Activated CD4-positive, alpha-beta memory T cell treated with anti-CD3 and anti-CD28 coated beads, Interleukin-2, amount 10 ng/mL, durations not matched to agents 7 days and 5 days (primary cell): Measurements from ENCODE around the gene ATAD3C. TPM values are rescaled to one million over a fixed set of nuclear protein-coding genes. Genes with fewer than 3 reads are reported as not detected.
A peak's percentile ranks its signal among the peaks of the same experiment; 100 is the strongest.
"Not testable (repeated sequence)": the region's sequence is repeated elsewhere in the genome, so short reads cannot be mapped to it uniquely, and the experiment has no call there.

Experiments
- CTCF ChIA-PET: fragments of 350-600 bp; sonication (Branson Sonifier 250); formaldehyde crosslinking; loops from one replicate; lab custom pipeline; 2021; ENCODE audit warnings: antibody characterized with exemption, inconsistent platforms; lab: Charles Lee
- POLR2A ChIA-PET: fragments of 350-600 bp; sonication (Branson Sonifier 250); formaldehyde crosslinking; loops from one replicate; lab custom pipeline; 2021; ENCODE audit warnings: antibody characterized with exemption; lab: Charles Lee
- DNase-seq: peaks from one replicate; pipeline ENCODE4 v3.0.0-alpha.2; 2020
- H3K27ac Mint-ChIP-seq: one replicate; pipeline ENCODE4 v1.8.0; 2021; ENCODE audit warnings: mild to moderate bottlenecking, mixed read lengths
- H3K27me3 Mint-ChIP-seq: one replicate; pipeline ENCODE4 v1.8.0; 2021; ENCODE audit warnings: mixed read lengths
- H3K36me3 Mint-ChIP-seq: one replicate; pipeline ENCODE4 v1.8.0; 2021; ENCODE audit warnings: low read depth, mixed read lengths
- H3K4me1 Mint-ChIP-seq: one replicate; pipeline ENCODE4 v1.8.0; 2021; ENCODE audit warnings: mixed read lengths
- H3K4me3 Mint-ChIP-seq: one replicate; pipeline ENCODE4 v1.8.0; 2021; ENCODE audit warnings: mild to moderate bottlenecking, mixed read lengths
- H3K9me3 Mint-ChIP-seq: one replicate; pipeline ENCODE4 v1.8.0; 2021; ENCODE audit warnings: mixed read lengths
- total RNA-seq, 2 experiments: library from RNA; stranded (reverse); gene quantifications; one replicate each; pipeline ENCODE4 v1.2.3, GENCODE V29; 2021

Gene ATAD3C
- total RNA-seq, 2 experiments from 2014 or later, result 0.98 to 1.4 TPM

DNA sequence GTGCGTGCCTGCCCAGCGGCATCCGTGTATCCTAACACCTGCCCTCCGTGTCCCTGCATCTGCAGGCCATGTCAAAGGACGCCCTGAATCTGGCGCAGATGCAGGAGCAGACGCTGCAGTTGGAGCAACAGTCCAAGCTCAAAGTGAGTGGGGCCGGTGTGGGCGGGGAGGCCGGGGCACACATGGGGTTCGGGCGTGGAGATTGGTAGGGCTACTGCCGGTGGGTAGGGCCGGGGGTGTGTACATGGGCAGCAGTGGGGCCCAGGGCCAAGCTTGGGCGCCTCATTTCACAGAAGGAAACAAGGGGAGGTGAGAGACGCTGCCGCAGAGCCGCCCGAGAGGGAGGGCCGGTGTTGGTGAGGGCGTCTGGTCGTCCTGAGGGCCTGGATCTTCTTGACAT, 1.1 kb downstream of the ATAD3C start:
- H3K9me3 Mint-ChIP-seq, CTCF ChIA-PET, H3K36me3 Mint-ChIP-seq, H3K27ac Mint-ChIP-seq, H3K27me3 Mint-ChIP-seq, DNase-seq, H3K4me3 Mint-ChIP-seq, H3K4me1 Mint-ChIP-seq, POLR2A ChIA-PET: not testable (repeated sequence)

DNA sequence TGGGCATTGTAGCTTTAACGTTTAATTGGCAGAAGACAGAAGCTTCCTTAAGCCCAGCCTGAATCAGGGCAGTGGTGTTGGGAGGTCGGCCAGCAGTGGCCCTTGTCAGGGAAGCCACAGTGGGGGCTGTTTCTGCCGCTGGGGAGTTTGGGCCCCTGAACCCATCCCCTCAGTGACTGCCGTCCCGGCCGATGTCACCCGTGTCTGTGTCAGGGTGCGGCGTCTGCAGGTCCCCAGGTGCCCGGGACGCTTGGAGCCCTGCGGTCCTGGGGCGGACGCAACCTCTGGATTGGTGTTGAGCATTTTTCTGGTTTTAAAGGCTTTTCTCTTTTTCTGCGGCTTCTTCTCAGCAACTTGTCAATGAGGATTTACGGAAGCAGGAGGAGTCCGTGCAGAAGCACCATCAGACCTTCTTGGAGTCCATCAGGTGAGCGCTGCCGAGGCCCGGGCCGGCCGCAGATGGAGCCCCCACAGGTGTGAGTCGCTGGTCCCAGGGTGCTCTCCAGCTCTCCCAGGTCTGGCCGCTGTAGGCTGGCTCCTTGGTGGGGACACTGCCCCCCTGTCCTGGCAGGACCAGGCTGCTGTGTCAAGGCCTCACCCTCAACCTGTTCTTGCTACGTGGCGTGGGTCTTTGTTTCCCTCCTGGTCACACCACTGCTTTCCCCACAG, 2.3 kb downstream of the ATAD3C start:
- Mint-ChIP-seq H3K27ac (no peak overlapping the region), H3K27me3 (peaks cover 4% of the 10 kb centered on the region), H3K4me3 (no peak overlapping the region), H3K4me1 (no peaks in the 10 kb centered on the region), H3K9me3 (no peaks in the 10 kb centered on the region), H3K36me3 (no peaks in the 10 kb centered on the region)
- ChIA-PET POLR2A (no interaction called here), CTCF (no interaction called here)
- DNase-seq, result no peak

DNA sequence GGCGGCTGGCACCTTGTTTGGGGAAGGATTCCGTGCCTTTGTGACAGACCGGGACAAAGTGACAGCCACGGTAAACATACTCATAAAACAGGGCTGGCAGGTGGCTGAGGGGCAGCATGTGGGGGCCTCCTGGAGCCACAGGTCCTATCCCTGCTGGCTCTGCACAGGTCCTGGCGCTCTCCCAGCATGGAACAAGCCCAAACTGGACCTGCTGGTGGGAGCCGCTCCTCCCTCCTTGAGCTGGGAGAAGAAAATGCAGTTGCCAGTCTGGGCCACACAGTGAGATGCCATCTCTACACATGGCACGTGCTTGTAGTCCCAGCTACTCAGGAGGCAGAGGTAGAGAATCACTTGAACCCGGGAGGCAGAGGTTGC, 2.9 kb downstream of the ATAD3C start:
- H3K4me3 Mint-ChIP-seq, result not testable (repeated sequence)

DNA sequence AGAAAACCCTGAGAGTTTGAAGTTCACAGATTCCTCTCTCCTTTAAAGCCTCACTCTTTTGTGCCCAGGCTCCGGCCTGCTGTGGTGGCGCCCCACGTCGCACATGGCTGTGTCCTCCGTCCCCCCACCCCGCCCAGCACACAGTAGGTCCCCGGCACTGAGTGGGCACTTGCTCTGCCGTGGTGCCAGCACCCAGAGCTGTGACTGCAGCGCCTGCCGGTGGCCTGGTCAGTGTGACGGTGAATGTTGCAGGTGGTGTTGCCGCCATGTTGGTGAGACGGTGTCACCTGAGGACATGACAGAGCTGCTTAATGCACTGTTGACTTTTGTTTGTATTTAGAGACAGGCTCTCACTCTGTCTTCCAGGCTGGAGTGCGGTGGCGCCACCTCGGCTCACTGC, 3.4 kb downstream of the ATAD3C start:
- Mint-ChIP-seq H3K36me3 (no peaks in the 10 kb centered on the region), H3K4me3 (no peak overlapping the region), H3K9me3 (no peaks in the 10 kb centered on the region), H3K4me1 (no peaks in the 10 kb centered on the region), H3K27ac (no peak overlapping the region), H3K27me3 (peaks cover 4% of the 10 kb centered on the region)
- POLR2A ChIA-PET, result no interaction called here
- no peak for DNase-seq
- CTCF ChIA-PET, result no interaction called here

More for the DNA sequence above, 2.9 kb downstream of the ATAD3C start:
- DNase-seq, POLR2A ChIA-PET, H3K9me3 Mint-ChIP-seq, H3K36me3 Mint-ChIP-seq, H3K27me3 Mint-ChIP-seq, CTCF ChIA-PET, H3K27ac Mint-ChIP-seq, H3K4me1 Mint-ChIP-seq: not testable (repeated sequence)

DNA sequence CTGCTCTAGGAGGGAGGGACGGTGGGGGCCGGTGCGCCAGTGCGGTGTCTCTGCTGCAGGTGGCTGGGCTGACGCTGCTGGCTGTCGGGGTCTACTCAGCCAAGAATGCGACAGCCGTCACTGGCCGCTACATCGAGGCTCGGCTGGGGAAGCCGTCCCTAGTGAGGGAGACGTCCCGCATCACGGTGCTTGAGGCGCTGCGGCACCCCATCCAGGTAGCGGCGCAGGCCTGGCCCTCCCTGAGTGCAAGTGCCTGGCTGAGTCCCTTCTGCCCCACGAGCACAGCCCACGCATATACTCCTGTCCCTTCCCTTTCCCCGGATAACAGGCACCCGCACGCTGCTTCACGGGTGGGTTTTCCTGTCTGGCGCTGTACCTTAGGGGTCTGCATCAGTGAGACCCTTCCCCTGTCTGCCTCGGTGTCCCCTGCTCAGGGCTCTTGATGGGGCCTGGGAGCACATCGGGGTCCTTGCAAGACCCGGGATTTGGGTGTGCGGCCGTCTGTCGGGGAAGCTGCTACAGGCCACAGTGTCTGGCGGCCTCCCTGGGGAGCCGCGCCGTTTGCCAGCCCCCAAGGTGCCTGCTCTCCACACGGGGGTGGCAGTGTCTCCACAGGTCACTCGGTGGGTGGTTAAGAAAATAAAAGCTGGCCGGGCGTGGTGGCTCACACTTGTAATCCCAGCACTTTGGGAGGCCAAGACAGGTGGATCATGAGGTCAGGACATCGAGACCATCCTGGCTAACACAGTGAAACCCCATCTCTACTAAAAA, 5.0 kb downstream of the ATAD3C start:
- POLR2A ChIA-PET, H3K4me3 Mint-ChIP-seq, H3K36me3 Mint-ChIP-seq, H3K27me3 Mint-ChIP-seq, H3K9me3 Mint-ChIP-seq, H3K27ac Mint-ChIP-seq, CTCF ChIA-PET, H3K4me1 Mint-ChIP-seq, DNase-seq: not testable (repeated sequence)

DNA sequence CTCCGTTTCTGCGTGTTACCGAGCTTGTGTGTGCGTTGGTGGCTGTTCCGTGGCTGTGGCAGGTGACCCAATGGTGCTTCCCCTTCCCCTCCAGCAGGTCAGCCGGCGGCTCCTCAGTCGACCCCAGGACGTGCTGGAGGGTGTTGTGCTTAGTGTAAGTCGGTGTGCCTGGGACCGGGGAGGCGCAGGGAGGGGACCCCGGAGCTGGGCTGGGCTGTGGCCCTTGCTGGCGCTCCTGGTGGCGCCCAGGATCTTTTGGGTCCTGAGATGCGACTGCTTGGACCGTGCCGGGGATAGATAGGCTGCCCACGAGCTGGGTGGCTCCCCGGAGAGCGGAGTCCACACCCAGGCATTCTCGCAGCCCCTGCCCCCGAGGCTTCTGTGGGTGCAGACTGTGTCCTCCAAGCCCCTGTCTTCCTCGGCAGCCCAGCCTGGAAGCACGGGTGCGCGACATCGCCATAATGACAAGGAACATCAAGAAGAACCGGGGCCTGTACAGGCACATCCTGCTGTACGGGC, 5.9 kb downstream of the ATAD3C start:
- POLR2A ChIA-PET, result no interaction called here
- H3K9me3 Mint-ChIP-seq, result no peaks in the 10 kb centered on the region
- H3K27me3 Mint-ChIP-seq, result no peaks in the 10 kb centered on the region
- no peaks in the 10 kb centered on the region for H3K36me3 Mint-ChIP-seq
- CTCF ChIA-PET, result no interaction called here
- H3K27ac Mint-ChIP-seq, result no peak overlapping the region
- DNase-seq, result no peak
- H3K4me3 Mint-ChIP-seq, result no peak overlapping the region
- no peaks in the 10 kb centered on the region for H3K4me1 Mint-ChIP-seq

DNA sequence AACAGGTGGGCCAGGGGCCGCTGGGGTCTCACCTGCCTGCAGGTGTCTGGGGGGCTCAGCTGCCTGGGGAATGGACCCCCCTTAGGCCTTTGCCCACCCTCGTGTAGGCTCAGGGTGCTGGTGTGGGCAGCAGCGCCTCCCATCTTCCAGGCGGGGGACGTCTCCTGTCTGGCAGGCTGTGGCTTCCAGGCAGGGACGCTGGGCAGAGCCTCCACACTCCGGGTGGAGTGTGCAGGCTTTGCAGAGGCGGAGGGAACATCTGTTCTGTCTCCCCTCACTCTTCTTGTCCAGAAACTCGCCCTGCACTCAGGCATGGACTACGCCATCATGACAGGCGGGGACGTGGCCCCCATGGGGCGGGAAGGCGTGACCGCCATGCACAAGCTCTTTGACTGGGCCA, 6.4 kb downstream of the ATAD3C start:
- H3K36me3 Mint-ChIP-seq, H3K4me1 Mint-ChIP-seq, H3K4me3 Mint-ChIP-seq, DNase-seq, POLR2A ChIA-PET, H3K27me3 Mint-ChIP-seq, CTCF ChIA-PET, H3K27ac Mint-ChIP-seq, H3K9me3 Mint-ChIP-seq: not testable (repeated sequence)

DNA sequence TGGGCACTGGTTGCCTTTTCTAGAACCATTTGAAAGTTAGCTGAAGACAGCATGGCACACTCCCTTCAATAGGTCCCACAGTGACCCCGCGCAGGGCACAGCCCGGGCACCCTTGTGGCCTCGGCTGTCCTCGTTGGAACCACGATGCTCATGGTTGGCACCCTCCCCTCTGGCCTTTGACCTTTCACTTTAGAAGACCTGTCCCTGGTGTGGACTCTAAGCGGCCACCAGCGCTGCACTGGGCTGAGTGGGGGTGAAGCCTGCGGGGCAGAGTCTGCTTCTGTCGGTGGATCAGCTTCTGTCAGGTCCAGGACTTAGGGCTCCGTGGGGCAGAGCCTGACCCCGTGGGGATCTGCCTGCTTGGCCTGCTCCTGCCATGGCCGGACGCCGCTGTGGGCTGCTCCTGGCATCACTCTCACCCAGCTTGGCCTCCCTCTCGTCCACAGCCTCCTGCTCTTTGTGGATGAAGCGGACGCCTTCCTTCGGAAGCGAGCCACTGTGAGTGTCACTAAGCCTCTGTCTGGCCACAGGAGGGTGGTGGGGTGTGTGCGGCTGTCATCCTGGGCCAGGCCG, 7.3 kb downstream of the ATAD3C start:
- H3K27ac Mint-ChIP-seq, DNase-seq, H3K4me3 Mint-ChIP-seq, H3K4me1 Mint-ChIP-seq, H3K36me3 Mint-ChIP-seq, H3K27me3 Mint-ChIP-seq, POLR2A ChIA-PET, H3K9me3 Mint-ChIP-seq: not testable (repeated sequence)
- CTCF ChIA-PET, result interaction anchor here (1.3 kb wide), 1 partner anchor 48 kb away, joined by 4 read pairs; no protein-coding TSS in a partner anchor

DNA sequence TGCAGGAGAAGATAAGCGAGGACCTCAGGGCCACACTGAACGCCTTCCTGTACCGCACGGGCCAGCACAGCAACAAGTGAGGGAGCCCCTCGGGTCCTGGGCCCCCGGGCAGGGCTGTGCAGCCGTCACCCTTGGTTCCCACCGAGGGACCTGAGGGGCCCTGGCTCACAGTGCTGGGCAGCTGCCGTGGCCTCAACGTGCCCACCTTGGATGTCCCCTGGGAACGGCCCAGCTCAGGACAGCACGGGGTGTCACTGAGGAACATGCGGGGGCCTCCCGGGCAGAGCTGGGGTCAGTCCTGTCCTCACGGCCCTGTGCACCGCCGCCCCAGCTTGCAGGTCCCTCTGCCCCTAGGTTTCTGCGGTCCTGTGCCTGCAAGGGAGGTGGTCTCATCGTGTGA, 9.7 kb downstream of the ATAD3C start:
- H3K27ac Mint-ChIP-seq, DNase-seq, H3K4me1 Mint-ChIP-seq, H3K27me3 Mint-ChIP-seq, POLR2A ChIA-PET, H3K9me3 Mint-ChIP-seq, H3K36me3 Mint-ChIP-seq, H3K4me3 Mint-ChIP-seq: not testable (repeated sequence)
- CTCF ChIA-PET, result interaction anchor here (1.7 kb wide), 1 partner anchor 18 kb away, joined by 5 read pairs; no protein-coding TSS in a partner anchor

DNA sequence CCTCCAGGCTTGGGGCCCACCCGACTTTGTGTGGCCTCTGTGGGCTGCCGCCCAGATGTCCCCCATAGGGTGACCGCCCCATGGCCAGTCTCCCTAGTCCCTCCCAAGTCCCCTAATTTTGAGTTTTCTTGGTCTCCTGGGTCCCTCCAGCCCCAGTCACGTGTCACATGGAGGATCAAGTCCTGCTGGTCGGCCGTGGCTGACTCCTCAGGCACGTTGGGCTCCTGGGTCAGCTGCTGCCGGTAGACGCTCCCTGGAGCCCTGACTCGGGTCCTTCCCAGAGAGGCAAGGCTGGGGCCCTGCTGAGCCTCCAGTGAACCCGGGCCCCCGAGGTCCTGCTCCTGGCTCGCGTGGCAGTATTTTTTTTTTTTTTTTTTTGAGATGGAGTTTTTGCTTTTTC, 10.2 kb downstream of the ATAD3C start:
- H3K27ac Mint-ChIP-seq, H3K4me3 Mint-ChIP-seq, H3K9me3 Mint-ChIP-seq, H3K27me3 Mint-ChIP-seq, POLR2A ChIA-PET, H3K36me3 Mint-ChIP-seq, DNase-seq, CTCF ChIA-PET, H3K4me1 Mint-ChIP-seq: not testable (repeated sequence)

DNA sequence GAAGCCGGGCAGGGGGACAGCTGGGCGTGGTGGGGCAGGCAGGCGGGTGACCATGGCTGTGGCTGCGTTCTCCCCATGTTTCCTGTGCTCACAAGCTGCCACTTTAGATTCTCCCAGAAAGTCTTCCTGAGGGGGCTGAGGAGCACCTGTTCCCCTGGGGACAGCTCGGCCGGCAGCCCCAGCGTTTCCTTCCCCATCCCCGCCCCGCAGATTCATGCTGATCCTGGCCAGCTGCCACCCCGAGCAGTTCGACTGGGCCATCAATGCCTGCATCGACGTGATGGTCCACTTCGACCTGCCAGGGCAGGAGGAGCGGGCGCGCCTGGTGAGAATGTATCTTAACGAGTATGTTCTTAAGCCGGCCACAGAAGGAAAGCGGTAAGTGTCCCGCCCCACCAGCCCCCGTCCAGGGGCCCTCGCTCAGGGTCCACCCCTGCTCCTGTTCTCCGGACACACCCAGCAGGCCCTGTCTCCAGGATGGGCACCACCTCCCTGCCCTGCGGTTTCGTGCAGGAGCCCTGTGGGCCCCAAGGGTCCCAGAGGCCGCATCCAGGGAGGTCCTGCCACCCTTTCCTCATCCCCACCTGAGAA, 11.1 kb downstream of the ATAD3C start:
- Mint-ChIP-seq H3K27ac (no peak overlapping the region), H3K27me3 (no peaks in the 10 kb centered on the region), H3K9me3 (no peaks in the 10 kb centered on the region), H3K4me1 (peaks cover 3% of the 10 kb centered on the region), H3K36me3 (no peaks in the 10 kb centered on the region), H3K4me3 (no peak overlapping the region)
- POLR2A ChIA-PET, result no interaction called here
- DNase-seq, result no peak
- CTCF ChIA-PET, result no interaction called here

DNA sequence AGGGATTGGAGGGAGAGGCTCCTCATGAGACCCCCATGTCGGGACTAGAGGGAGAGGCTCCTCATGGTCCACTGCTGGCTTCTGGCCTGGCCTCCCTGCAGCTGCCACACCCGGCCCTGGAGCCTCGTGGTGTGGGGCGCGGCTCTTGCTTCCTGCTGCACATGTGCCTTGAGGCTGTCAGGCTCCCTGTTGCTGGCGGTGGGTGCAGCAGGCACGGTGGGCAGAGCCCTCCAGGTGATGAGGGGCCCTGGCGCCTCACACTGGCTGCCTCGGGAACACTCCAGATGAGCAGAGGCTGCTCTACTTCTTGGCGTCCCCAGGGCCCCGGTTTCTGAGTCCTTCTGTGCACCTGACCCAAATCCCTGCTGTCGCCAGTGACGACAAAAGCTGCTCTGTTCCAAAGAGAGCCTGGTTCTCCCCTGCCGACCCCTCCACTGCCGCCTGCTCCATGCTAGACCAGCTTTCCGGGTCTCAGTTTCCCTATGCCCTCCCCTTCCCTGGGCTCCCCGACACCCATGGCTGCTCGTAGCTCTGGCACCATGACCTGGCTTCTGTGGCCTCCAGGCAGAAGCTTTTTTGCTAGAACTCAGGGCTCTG, 12.3 kb downstream of the ATAD3C start:
- ChIA-PET POLR2A (no interaction called here), CTCF (no interaction called here)
- no peak for DNase-seq
- Mint-ChIP-seq H3K9me3 (no peaks in the 10 kb centered on the region), H3K4me1 (peaks cover 5% of the 10 kb centered on the region), H3K27me3 (no peaks in the 10 kb centered on the region), H3K36me3 (no peaks in the 10 kb centered on the region), H3K4me3 (no peak overlapping the region), H3K27ac (peak overlapping the region; percentile 49)
